HG03196 (cell line): Measurements from ENCODE around the gene HDAC4.

Source experiments
- ATAC-seq: cut with Tn5 transposase; IDR thresholded peaks from one replicate; pipeline ENCODE4 v1.9.1; 2021; ENCODE audit not compliant: unreplicated experiment

Gene HDAC4

GRCh38 chr2:239370876-239371725 is 29.7 kb downstream of the HDAC4 start:
- ATAC-seq, result no peak

DNA sequence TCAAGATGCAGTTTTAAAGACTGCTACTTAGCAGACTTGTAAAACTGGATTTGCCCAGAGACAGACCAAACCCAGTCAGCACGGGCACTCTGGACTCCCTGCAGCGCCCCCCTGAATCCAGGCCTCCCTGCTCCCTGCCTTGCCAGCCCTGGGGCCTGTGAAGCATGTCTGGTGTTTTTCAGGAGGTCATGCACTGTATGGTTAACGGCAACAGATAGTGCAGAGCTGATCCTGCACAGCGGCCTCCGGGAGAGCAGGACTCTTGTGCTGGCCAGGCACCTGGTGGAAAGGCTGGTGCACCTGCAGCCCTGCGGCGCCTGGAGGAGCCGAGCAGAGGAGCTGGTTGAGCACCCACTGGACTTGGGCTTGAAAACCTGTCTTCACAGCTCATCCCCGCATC is 30.4 kb downstream of the HDAC4 start:
- ATAC-seq, result no peak

GRCh38 chr2:239369631-239370161 is 31.1 kb downstream of the HDAC4 start:
- peak; percentile 85 for ATAC-seq

- ATAC-seq, result peak; percentile 31
Measured at GRCh38 chr2:239368906-239369552, 31.8 kb downstream of the HDAC4 start.

DNA sequence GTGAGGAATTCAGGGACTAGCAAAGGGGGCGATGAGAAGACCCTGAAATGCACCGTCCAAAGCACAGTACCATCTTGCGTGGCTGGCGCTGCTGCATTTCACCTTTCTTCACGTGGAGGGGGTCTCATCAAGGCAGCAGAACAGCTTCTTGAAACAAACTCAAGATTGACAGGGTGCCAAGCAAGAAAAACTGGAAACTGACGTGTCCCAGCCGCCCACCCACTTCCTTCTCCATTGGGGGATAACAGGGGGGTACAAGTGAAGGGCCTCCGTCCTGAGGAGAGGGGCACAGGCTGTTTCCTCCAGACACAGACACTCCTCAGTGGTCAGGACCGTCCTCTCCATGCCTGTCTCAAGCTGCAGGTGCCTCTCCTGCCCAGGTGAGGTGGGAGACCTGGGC is 32.5 kb downstream of the HDAC4 start:
- no peak for ATAC-seq

DNA sequence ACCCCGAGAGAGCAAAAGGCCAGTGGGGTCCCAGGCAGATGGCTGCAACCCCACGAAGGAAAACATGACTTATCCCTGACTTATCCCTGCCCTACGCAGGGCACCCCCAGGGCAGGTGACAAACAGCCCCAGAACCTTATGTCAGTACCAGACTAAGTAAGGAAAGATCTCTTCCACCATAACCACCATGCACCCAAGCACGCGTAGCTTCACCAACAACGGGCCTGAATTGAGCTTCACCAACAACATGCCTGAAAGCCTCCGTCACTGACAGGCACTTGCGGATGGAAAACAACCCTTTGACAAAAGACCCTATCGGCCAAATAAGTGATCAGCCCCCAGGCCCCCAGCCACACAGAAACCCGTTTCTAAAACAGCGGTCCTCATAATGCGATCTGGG is 34.1 kb downstream of the HDAC4 start:
- no peak for ATAC-seq

GRCh38 chr2:239365782-239366435 is 34.9 kb downstream of the HDAC4 start:
- ATAC-seq, result no peak

- no peak for ATAC-seq
Measured at GRCh38 chr2:239365071-239365781, 35.6 kb downstream of the HDAC4 start.

- ATAC-seq, result no peak
Measured at GRCh38 chr2:239363946-239364637, 36.7 kb downstream of the HDAC4 start.

- ATAC-seq, result no peak
Measured at GRCh38 chr2:239362507-239362906, 38.3 kb downstream of the HDAC4 start.

DNA sequence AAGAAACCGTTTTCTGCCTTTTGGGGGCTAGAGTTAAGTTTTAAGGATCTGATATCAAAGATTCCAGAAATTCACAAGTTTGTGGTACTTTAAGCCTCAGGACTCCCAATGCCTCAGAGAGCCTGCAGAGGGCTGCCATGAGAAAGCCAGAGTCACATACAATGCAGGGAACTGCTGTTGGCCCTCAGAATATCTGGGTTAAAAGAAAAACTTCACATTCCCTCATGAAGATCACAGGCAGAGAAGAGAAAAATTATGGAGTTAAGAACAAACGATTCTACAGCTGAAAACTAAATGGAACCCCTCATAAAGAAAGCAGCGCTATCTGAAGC is 39.5 kb downstream of the HDAC4 start:
- ATAC-seq, result no peak

GRCh38 chr2:239360421-239361310 is 40.2 kb downstream of the HDAC4 start:
- no peak for ATAC-seq

DNA sequence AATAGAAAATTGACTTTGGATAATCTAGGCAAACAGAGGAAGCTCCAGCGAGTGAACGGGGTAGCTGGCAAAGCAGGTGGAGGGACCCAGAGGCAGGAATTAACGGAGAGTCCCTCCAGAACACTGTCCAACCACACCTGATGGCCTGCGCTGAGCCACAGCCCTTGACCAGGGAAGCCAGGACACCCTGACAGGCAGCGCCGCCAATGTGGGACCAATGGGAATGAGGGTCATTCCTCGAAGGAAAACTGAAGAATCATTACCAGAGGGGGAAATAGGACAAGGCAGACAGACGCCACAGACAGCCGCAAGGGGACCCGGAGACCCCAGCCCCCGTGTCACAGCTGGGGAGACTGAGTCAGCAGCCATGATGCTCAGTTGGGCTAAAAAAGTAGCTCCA is 40.8 kb downstream of the HDAC4 start:
- no peak for ATAC-seq

GRCh38 chr2:239359196-239359912 is 41.5 kb downstream of the HDAC4 start:
- ATAC-seq, result no peak

GRCh38 chr2:239358062-239358754 is 42.6 kb downstream of the HDAC4 start:
- ATAC-seq, result no peak

DNA sequence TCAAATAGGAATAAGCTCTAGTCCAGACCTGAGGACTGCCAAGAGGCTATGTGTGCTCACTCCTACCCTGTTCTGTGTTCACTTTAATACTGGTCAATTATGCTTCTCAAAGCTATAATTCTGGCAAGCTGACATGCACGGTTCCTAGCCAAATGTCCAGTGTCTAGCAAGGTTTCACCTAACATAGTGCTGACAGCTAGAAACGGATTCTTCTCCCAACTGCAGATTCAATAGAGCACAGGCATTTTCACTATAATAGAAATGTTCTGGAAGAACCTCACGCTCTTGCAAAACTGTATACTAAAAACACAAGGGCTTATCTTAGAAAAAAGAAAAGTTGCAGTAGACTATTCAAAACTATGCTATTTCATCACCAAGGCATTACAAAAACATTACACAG is 45.1 kb downstream of the HDAC4 start:
- no peak for ATAC-seq

DNA sequence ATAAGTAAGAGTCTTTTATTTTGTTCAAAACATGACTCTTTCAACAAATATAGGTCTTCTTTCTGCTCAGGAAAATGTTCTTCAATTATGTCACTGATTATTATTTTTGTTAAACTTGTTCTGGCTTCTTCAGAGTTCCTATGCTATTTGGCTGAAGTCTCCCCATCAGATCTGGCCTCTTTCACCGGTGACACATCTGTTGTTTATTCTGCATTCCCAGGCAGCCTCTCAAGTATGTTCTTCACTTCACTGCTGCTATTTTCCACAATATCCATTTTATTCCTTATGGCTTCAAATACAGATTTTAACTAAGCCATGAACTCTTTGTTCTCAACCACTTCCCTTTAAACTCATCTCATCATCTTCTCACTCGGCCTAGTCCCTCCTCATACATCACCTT is 45.7 kb downstream of the HDAC4 start:
- no peak for ATAC-seq

GRCh38 chr2:239354791-239355136 is 46.1 kb downstream of the HDAC4 start:
- ATAC-seq, result no peak
